ENCODE data around the gene PTPRK.

GRCh38 chr6:128409003-128409402 lies 111.4 kb downstream of the PTPRK start:
- no peak for TF ChIP-seq CHD2 (IDR thresholded peaks at IDR 0.05; ENCODE audit: low read depth, low read length)
- TF ChIP-seq KAT7 (CRISPR knock-in tag; IDR thresholded peaks at IDR 0.05; ENCODE audit: borderline replicate concordance), result no peak
- TF ChIP-seq ZBTB21 (CRISPR knock-in tag; IDR thresholded peaks at IDR 0.05), result no peak
- no peak for TF ChIP-seq USF2 (IDR thresholded peaks at IDR 0.05; ENCODE audit: low read depth, low read length)
- TF ChIP-seq USF2 (CRISPR knock-in tag; IDR thresholded peaks at IDR 0.05; ENCODE audit: borderline replicate concordance), result no peak
- TF ChIP-seq FOSL1 (CRISPR knock-in tag; IDR thresholded peaks at IDR 0.05; ENCODE audit: borderline replicate concordance), result no peak
- TF ChIP-seq JUN (CRISPR knock-in tag; IDR thresholded peaks at IDR 0.05), result no peak
- TF ChIP-seq ZGPAT (CRISPR knock-in tag; IDR thresholded peaks at IDR 0.05), result no peak
- TF ChIP-seq ZNF230 (CRISPR knock-in tag; IDR thresholded peaks at IDR 0.05), result no peak

Data from HepG2 (cell line).